ENCODE data around the gene PLOD3.

- TF ChIP-seq CTCF (IDR thresholded peaks at IDR 0.05; ENCODE audit: insufficient read depth, low read depth, low read length) = no peak
- no peak for TF ChIP-seq EZH2 (IDR thresholded peaks at IDR 0.05; ENCODE audit: insufficient read depth, low read length)
Measured at GRCh38 chr7:101239191-101239950, 22.0 kb upstream of the PLOD3 start.
